NT2/D1 (cell line): ENCODE data around the gene RCAN1.

Experiments used
- SUZ12 ChIP-seq: IDR thresholded peaks from 2 replicates; pipeline ENCODE4 v1.6.1; 2011; ENCODE audit not compliant: insufficient read length, insufficient read depth; ENCODE audit errors: extremely low read depth
- ZNF274 ChIP-seq: IDR thresholded peaks from 2 replicates; pipeline ENCODE4 v1.6.1; 2011; ENCODE audit warnings: mild to moderate bottlenecking, low read depth, low read length

DNA sequence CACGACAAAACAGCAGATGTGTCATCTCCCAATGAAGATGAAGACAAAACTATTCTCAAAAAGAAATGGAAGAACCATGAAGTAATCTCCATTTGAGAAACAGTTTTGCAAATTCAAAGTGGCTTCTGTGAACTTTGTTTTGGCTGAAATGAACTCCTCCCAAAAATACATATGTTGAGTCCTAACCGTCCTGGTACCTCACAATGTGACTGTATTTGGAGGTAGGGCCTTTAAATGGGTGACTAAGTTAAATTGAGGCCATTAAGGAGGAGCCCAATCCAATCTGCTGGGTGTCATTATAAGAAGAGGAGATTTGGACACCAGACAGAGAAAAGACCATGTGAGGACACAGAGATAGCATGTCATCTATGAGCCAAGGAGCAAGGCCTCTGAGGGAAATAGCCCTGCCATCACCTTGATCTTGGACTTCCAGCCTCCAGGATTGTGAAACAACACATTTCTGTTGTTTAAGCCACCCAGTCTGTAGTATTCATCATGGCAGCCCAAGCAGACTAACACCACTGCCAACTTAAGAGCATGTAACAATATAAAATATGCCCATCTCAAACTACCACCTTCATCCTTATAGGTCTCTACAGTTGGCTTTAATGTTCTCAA lies 64.6 kb downstream of the RCAN1 start:
- TF ChIP-seq ZNF274 (no peak), SUZ12 (no peak)
